MCF 10A (cell line): ENCODE data around the gene RIBC1. TPM values are rescaled to one million over a fixed set of nuclear protein-coding genes. Genes with fewer than 3 reads are reported as not detected.

ENCODE experiments used
- BruUV-seq: library from RNA; stranded (reverse); fragments of 400-500 nt; replicated peaks from 2 replicates; lab custom pipeline; 2021; lab: Mats Ljungman, UMichigan
- CTCF ChIA-PET: fragments of 300-600 bp; sonication (Branson Sonifier 250); formaldehyde crosslinking; extraction: SDS; loops from one replicate; lab custom pipeline; 2021; ENCODE audit warnings: antibody characterized with exemption, inconsistent platforms; lab: Yijun Ruan, JAX
- POLR2A ChIA-PET: fragments of 300-600, 350-650 bp; sonication (Branson Sonifier 250); formaldehyde crosslinking; extraction: SDS; loops from one replicate; lab custom pipeline; 2020; ENCODE audit warnings: antibody characterized with exemption, inconsistent platforms; lab: Yijun Ruan, JAX
- DNase-seq: peaks from one replicate; pipeline ENCODE4 v3.0.0-alpha.2; 2018; ENCODE audit not compliant: unreplicated experiment
- H3K27ac Mint-ChIP-seq: one replicate; pipeline ENCODE4 v1.8.0; 2022; ENCODE audit warnings: mild to moderate bottlenecking, low read depth, mixed read lengths; ENCODE audit not compliant: unreplicated experiment
- H3K27me3 Mint-ChIP-seq: one replicate; pipeline ENCODE4 v1.8.0; 2022; ENCODE audit warnings: mixed read lengths; ENCODE audit not compliant: insufficient read depth, unreplicated experiment
- H3K36me3 Mint-ChIP-seq: one replicate; pipeline ENCODE4 v1.8.0; 2022; ENCODE audit warnings: mild to moderate bottlenecking, moderate library complexity, mixed read lengths; ENCODE audit not compliant: insufficient read depth, unreplicated experiment
- H3K4me1 Mint-ChIP-seq: one replicate; pipeline ENCODE4 v1.8.0; 2022; ENCODE audit warnings: mixed read lengths; ENCODE audit not compliant: insufficient read depth, unreplicated experiment
- H3K4me3 Mint-ChIP-seq: one replicate; pipeline ENCODE4 v1.8.0; 2022; ENCODE audit warnings: mild to moderate bottlenecking, moderate library complexity, mixed read lengths; ENCODE audit not compliant: unreplicated experiment
- H3K9me3 Mint-ChIP-seq: one replicate; pipeline ENCODE4 v1.8.0; 2022; ENCODE audit warnings: mixed read lengths; ENCODE audit not compliant: unreplicated experiment
- CTCF ChIP-seq: fragments of 200-600 bp; IDR thresholded peaks from one replicate; pipeline ENCODE4 v1.8.0; 2022; ENCODE audit warnings: antibody characterized with exemption, mild to moderate bottlenecking; ENCODE audit not compliant: unreplicated experiment
- intact Hi-C: fragments of 100-400 bp; cut with micrococcal nuclease; formaldehyde crosslinking; loops from 2 replicates; pipeline ENCODE4 v1.14.1; 2022
- total RNA-seq: library from RNA; stranded (reverse); gene quantifications from 2 replicates; pipeline ENCODE4 v1.2.3, GENCODE V29; 2022

RIBC1 gene
- total RNA-seq, 1 experiment from 2014 or later: 0.82 TPM

GRCh38 chrX:53440621-53441517, 18.2 kb downstream of the RIBC1 start:
- POLR2A ChIA-PET: interaction anchor here (0.6 to 3.4 kb wide), 9 partner anchors 19 to 246 kb away, joined by 3 to 15 read pairs (median 4); partner anchors contain the start of genes HUWE1, RIBC1 and SMC1A
- Mint-ChIP-seq H3K27ac (peak overlapping the region; percentile 21), H3K4me1 (peaks cover 14% of the 10 kb centered on the region), H3K9me3 (no peaks in the 10 kb centered on the region), H3K36me3 (no peaks in the 10 kb centered on the region), H3K27me3 (peaks cover 26% of the 10 kb centered on the region), H3K4me3 (peak overlapping the region; percentile 61)
- BruUV-seq: no TSS peak
- CTCF ChIA-PET: interaction anchor here (0.6 to 1.8 kb wide), 4 partner anchors 25 to 369 kb away, joined by 3 to 8 read pairs (median 4); no protein-coding TSS in a partner anchor
- peak; percentile 91 for DNase-seq
- intact Hi-C loops: no loop called here
- TF ChIP-seq CTCF: no peak

- TF ChIP-seq CTCF: no peak
- no peaks in the 10 kb centered on the region for H3K9me3 Mint-ChIP-seq
- intact Hi-C loops: no loop called here
- H3K4me1 Mint-ChIP-seq: peaks cover 13% of the 10 kb centered on the region
- peak overlapping the region; percentile 61 for H3K4me3 Mint-ChIP-seq
- CTCF ChIA-PET: interaction anchor here (0.6 to 0.7 kb wide), 2 partner anchors 40 to 125 kb away, joined by 3 to 4 read pairs; no protein-coding TSS in a partner anchor
- H3K27ac Mint-ChIP-seq: peak overlapping the region; percentile 21
- POLR2A ChIA-PET: interaction anchor here (0.7 to 3.4 kb wide), 4 partner anchors 19 to 122 kb away, joined by 3 to 15 read pairs (median 6); partner anchors contain the start of genes RIBC1 and SMC1A
- peaks cover 24% of the 10 kb centered on the region for H3K27me3 Mint-ChIP-seq
- no TSS peak for BruUV-seq
- DNase-seq: peak; percentile 82
- H3K36me3 Mint-ChIP-seq: no peaks in the 10 kb centered on the region
Observed at GRCh38 chrX:53441531-53442321, 19.1 kb downstream of the RIBC1 start.

GRCh38 chrX:53442322-53442631, 19.6 kb downstream of the RIBC1 start:
- BruUV-seq: no TSS peak
- H3K4me3 Mint-ChIP-seq: peak overlapping the region; percentile 61

More at GRCh38 chrX:53442322-53442631, 19.6 kb downstream of the RIBC1 start:
- Mint-ChIP-seq H3K9me3 (no peaks in the 10 kb centered on the region), H3K27me3 (peaks cover 22% of the 10 kb centered on the region), H3K4me1 (peaks cover 13% of the 10 kb centered on the region), H3K36me3 (no peaks in the 10 kb centered on the region), H3K27ac (no peak overlapping the region)
- no peak for TF ChIP-seq CTCF
- intact Hi-C loops: no loop called here
- DNase-seq: no peak
- CTCF ChIA-PET: interaction anchor here (0.6 to 0.7 kb wide), 2 partner anchors 40 to 126 kb away, joined by 3 to 4 read pairs; no protein-coding TSS in a partner anchor
- POLR2A ChIA-PET: interaction anchor here (0.7 to 3.4 kb wide), 4 partner anchors 20 to 123 kb away, joined by 3 to 15 read pairs (median 6); partner anchors contain the start of genes RIBC1 and SMC1A
